CD4-positive, alpha-beta T cell treated with Interleukin-6 at 100 ng/mL for 8 hours (primary cell): ENCODE measurements around the gene CFC1B.
"Not testable (repeated sequence)": the region's sequence is repeated elsewhere in the genome, so short reads cannot be mapped to it uniquely, and the experiment has no call there.

Experiments used
- DNase-seq: peaks from one replicate; pipeline ENCODE4 v3.0.0-alpha.2; 2020; ENCODE audit warnings: mixed read lengths, low spot score

The CFC1B gene

GRCh38 chr2:130520992-130521391 is at the start of gene CFC1B:
CFC1B (plus strand) TSS chr2:130521222; CDS start chr2:130521485, 263 bp downstream.
- DNase-seq, result not testable (repeated sequence)

- not testable (repeated sequence) for DNase-seq
These were observed 29.9 kb upstream of the CFC1B start for GRCh38 chr2:130491073-130491472.

GRCh38 chr2:130509228-130509627 is 11.8 kb upstream of the CFC1B start, which contains the start of gene POTEI:
POTEI (minus strand) TSS chr2:130509328; CDS start chr2:130509235, 93 bp downstream.
- DNase-seq, result not testable (repeated sequence)

DNA sequence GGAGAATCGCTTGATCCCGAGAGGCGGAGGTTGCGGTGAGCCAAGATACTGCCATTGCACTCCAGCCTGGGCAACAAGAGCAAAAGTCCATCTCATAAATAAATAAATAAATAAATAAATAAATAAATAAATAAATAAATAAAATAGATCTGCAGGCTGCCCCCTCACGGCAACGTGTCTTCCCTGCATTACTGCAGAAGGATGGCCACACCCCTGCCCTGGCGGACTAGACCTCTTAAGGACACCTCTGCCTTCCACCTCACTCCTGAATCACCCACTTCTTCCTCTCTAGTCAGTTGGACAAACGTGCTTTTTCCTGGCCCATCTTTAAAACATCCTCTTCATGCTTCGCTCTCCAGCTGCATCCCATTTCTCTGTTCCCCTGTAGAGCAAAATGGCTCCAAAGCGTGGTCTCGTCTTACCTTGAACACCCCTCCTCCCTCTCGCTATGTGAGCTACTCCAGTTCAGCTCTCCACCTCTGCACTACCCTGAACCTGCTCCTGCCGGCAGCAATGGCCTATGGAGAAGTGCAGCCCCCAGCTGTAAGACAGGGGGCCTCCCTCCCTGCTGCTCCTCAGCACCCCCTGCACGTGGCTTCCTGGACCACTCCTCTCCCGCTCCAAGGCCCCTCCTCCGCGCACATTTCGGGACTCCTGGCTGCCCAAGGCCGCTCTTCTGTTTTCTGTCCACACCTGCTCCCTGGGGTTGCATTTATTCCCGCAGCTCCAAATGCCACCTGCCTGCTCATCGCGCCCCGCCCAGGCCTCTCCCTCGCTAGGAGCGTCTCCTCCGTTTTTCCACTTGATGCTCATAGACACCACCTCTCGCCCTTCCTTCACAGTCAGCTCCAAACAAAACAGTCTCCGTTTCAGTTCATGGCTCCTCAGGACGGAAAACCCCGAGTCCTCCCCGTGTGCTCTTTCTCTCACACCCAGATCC is 9.9 kb upstream of the CFC1B start:
- not testable (repeated sequence) for DNase-seq

DNA sequence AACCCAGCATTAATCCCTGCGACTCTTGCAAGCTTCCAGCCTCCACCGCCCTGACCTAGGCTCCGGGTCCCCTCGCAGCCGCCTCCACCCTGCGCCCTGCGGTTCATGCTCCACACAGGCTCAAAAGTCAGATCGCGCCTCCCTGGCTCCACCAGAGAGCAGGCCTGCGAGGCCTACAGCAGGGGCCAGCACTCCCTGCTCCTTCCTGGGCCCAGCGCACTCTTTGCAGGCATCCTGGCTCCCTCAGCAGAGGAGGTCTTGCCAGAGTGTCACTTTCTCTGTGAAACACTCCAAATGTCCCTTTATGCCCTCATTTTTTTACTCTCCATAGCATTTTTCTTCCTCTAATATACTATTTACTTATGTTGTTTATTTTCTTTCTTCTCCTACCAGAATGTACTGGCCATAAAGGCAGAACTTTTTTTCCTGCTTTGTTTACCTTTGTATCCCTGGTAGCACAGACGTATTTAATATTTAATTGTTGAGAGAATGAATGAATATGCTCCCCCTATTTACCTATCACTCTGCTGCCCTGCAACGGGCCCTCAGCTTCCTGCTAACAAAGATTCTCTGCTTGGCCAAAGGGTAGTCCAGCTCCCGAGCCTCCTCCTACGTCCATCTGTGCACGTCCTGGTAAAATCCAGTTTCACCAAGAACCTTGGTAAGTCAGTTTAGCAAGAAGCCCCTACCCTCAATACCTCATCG is 9.1 kb upstream of the CFC1B start:
- not testable (repeated sequence) for DNase-seq

DNA sequence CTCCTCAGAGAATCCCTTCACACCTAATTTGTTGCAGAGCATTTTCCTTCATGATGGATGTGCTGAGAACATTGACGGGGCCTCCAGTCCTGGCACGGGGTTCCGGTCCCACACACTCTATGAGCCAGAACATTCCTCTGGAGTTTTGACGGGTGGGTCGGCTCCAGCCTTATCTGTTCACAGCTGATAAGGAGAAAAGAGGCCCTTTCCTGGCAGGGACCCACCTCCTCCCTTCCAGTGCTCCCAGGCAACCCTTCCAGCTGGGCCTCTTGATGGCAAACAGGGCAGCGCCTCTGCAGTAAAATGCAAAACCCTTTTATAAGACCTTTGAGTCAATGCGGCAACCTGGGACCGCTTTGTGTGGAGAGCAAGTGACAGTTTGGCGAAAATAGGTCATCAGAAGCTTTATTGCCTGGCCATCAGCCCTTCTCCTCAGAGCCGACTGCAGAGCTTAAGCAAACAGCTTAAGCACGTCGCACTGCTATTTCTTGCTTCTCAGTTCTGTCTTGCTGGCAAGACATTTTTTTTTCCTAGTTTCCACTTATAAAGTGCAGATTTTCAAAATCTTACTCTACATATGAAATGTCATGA is 2.4 kb upstream of the CFC1B start:
- not testable (repeated sequence) for DNase-seq

DNA sequence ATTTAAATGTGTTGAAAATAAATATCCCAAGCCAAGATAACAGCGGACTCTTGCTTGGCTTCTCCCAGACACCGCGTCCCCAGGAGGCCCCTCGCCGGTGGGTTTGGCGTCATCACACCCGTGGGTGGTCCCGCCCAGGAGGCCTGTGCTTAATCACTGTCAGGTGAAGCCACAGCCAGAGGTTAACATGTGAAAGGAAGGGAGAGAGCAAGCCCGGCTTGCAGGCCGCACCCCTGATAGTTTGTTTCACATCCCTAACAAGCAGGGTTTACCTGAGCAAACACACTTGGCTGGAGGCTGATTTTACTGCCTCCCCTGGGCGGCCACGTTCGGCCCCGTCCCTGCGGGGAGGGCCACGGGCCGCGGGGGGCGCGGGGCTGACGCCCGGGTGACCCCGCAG is 1.4 kb downstream of the CFC1B start:
- not testable (repeated sequence) for DNase-seq

DNA sequence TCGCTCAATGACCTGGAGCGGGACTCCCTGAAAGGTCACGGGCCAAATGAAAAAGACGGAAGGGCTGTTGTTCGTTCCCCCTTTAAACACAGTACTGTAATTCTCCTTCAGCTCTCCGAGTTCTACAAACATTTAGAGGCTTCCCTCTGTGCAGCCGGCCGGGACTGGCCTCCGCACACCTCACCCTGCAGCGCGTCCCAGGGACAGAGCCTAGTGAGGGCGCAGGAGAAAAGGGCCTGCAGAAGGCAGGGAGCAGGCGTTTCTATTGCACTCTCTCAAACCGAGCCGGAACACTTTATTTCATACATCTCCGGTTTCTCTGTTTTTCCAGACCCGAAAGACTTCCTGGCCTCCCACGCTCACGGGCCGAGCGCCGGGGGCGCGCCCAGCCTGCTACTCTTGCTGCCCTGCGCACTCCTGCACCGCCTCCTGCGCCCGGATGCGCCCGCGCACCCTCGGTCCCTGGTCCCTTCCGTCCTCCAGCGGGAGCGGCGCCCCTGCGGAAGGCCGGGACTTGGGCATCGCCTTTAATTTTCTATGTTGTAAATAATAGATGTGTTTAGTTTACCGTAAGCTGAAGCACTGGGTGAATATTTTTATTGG is 6.4 kb downstream of the CFC1B start:
- DNase-seq, result not testable (repeated sequence)

DNA sequence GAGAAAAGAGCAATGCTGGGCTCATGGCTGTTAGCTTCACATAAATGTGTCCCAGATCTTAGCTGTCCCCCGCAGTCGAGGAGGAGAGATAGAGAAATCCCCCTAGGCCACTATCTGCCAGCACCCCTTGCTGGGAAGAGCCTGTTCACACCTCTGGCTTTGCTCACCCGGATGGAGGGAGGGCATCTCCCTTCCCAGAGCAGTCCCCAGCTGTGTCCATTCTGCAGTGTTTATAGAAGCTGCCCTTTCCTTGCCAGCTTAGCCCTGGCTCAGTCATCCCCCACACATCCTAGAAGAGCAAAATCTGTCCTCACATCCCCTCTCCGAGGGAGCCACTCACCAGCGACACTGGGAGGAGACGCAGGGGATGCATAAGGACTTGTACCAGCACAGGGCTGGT is 8.5 kb downstream of the CFC1B start:
- not testable (repeated sequence) for DNase-seq

DNA sequence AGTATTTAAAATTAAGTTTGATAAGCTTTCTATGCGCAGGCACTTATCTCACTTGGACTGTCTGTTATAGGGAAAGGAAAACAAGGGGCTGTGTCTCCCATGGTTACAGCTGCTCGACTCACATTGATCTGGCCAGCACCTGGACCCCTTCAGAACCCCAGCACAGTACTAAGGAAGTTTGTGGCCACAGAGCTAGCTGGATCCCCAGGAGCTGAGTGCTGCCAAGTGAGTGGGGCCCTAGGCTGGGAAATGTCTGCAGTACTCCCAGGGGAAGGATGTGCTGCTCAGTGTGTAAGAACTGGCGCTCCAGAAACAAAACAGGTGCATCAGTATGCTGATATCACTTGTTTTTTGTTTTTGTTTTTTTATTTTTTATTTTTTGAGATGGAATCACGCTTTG is 9.2 kb downstream of the CFC1B start:
- DNase-seq, result not testable (repeated sequence)

DNA sequence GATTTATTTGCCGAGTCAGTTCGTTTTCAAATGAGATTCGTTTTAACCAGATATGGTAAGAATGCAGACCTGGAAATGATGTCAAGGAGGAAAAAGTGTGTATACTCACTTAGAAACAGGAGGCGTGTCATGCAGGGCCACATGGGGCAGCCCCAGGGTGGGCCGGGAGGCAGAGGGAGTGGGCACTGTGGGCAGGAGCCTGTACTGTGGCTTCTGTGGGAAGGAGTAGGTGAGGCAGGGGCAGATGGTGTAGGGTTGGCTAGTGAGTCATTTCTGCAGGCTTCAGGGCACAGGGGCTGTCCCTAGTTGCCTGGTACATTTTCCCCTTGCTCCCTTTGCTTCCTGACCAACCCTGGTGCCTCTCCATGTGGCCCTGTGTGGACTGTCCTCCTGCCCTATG is 10.2 kb downstream of the CFC1B start:
- not testable (repeated sequence) for DNase-seq

DNA sequence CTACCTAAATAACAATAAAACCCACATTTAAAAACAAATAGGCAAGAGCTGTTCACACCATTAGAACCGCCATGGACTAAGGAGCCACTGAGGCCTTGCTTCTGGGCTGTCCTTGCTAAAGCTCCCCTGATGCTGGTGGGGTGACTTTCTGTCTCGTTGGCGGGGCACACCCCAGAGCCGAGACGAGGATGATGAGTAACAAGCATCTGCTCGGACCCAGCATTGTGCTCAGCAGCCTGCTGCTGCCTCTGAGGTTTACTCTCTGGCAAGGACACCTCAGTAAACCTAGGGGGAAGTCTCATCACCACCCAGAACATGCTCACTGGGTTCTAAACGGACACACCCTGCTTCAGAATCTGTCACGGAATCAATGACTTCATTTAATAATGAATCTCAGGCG is 10.7 kb downstream of the CFC1B start:
- DNase-seq, result not testable (repeated sequence)

DNA sequence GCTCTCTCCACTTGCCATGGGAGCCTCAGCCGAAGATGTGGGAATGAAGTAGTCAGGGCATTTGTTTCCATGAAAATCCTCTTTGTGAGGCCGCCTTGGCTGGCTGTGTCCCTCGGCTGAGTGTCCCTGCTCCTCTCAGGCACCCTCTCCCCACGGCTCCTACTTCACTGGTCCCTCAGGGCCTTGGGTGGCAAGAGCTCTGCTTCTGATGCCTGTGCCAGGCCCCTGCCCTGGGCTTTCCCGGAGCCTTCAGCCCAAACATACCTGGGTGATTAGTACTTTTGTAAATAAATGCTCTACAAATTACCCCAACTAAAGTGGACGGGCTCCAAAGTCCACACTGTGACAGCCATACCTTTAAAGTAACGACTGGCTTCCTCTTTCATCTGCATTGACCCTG is 15.6 kb downstream of the CFC1B start:
- not testable (repeated sequence) for DNase-seq

DNA sequence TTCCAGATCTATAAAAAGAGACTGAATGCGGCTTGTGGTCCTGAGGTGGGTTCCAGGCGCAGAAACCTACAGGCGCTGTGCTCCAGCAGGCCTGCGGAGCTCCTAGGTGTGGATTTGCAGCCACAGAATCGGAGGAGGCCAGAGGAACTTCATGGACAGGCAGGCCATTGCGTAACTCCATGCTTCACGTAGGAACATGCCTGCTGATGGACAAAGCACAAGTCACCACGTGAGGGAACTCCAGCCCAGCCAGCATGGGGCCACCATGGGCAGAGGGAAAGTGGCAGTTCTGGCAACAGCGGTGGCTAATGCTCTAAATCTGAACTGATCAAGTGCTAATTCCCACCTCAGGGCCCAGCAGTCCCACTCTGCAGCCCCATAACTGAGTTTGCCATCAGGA is 17.2 kb downstream of the CFC1B start:
- not testable (repeated sequence) for DNase-seq

- not testable (repeated sequence) for DNase-seq
These were observed 21.8 kb downstream of the CFC1B start for GRCh38 chr2:130542789-130543188.

- DNase-seq, result not testable (repeated sequence)
These were observed 22.9 kb downstream of the CFC1B start for GRCh38 chr2:130543785-130544528.

DNA sequence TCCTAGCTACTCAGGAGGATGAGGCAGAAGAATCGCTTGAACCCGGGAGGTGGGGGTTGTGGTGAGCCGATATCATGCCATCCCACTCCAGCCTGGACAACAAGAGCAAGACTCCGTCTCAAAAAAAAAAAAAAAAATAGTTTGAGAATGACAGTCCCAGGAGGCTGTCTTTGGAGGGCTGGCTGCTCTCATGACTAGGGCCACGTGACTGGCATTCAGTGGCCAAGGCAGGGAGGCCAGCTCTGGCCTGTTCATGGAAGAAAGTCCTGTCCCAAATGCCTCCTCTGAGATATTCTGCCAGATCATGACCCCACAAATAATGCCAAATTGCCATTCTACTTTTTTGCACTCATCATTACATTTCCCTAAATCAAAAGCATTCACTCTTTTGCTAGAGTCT is 24.0 kb downstream of the CFC1B start:
- not testable (repeated sequence) for DNase-seq

GRCh38 chr2:130548418-130548817 is 27.4 kb downstream of the CFC1B start:
- DNase-seq, result not testable (repeated sequence)

DNA sequence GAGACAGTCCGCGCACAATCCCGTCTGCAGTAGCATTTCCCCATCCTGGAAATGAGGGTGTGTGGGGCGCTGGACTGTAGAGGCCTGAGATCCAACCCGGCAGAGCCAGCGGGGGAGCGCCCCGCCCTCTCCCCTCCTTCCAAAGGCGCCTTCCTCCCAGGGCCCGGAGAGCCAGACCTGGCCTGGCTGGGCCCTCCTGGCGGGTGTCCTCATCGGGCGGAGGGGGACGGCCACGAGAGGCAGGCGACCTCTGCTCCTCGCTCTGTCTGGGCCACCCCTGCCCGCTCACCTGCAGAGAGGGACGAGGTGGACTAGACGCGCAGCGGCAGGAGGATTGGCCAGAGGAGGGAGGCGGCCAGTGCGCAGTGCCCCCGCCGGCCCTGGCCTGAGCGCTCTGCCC is 28.5 kb downstream of the CFC1B start:
- DNase-seq, result not testable (repeated sequence)

- not testable (repeated sequence) for DNase-seq
These were observed 33.2 kb downstream of the CFC1B start for GRCh38 chr2:130554178-130554577.

GRCh38 chr2:130556441-130556840 is 35.4 kb downstream of the CFC1B start:
- not testable (repeated sequence) for DNase-seq
